Small intestine (tissue), 16 donors: Measurements from ENCODE around the gene TRIM23. TPM values are rescaled to one million over a fixed set of nuclear protein-coding genes. Genes with fewer than 3 reads are reported as not detected.

ENCODE experiments used
- DNase-seq, 2 donors: peaks; one replicate each; pipeline versions ENCODE4 v3.0.0 to v3.0.0-alpha.2; 2013
- FAIRE-seq: peaks from 2 replicates; lab custom pipeline; 2012; peaks lifted over from hg19 to GRCh38; lab: Jason Lieb, UNC
- H3K27ac ChIP-seq, 3 donors: one replicate each; pipeline ENCODE4 v1.5.1; 2013; ENCODE audit warnings: low read length in 2 of 3, mild to moderate bottlenecking in 2 of 3, control low read depth in 1 of 3, inconsistent platforms in 1 of 3, low read depth in 1 of 3, moderate library complexity in 1 of 3
- H3K27me3 ChIP-seq, 3 donors: one replicate each; pipeline ENCODE4 v1.6.1; 2013; ENCODE audit warnings: low read length in 3 of 3, inconsistent platforms in 1 of 3; ENCODE audit not compliant: control insufficient read depth in 3 of 3, insufficient read depth in 3 of 3
- H3K36me3 ChIP-seq, 3 donors: one replicate each; pipeline ENCODE4 v1.6.1; 2013; ENCODE audit warnings: low read length in 3 of 3, inconsistent platforms in 1 of 3, low read depth in 1 of 3, mild to moderate bottlenecking in 1 of 3, moderate library complexity in 1 of 3; ENCODE audit not compliant: control insufficient read depth in 3 of 3, insufficient read depth in 2 of 3
- H3K4me1 ChIP-seq, 3 donors: one replicate each; pipeline ENCODE4 v1.6.1; 2013; ENCODE audit warnings: low read length in 2 of 3, inconsistent platforms in 1 of 3, low read depth in 1 of 3, mild to moderate bottlenecking in 1 of 3, moderate library complexity in 1 of 3; ENCODE audit not compliant: control insufficient read depth in 3 of 3, insufficient read depth in 2 of 3
- H3K4me3 ChIP-seq, 3 donors: one replicate each; pipeline ENCODE4 v1.5.1; 2013; ENCODE audit warnings: low read length in 3 of 3, control low read depth in 1 of 3, inconsistent platforms in 1 of 3, low read depth in 1 of 3, mild to moderate bottlenecking in 1 of 3, moderate library complexity in 1 of 3
- H3K9me3 ChIP-seq, 2 donors: one replicate each; pipeline ENCODE4 v1.6.1; 2013; ENCODE audit warnings: low read depth in 1 of 2, low read length in 1 of 2; ENCODE audit not compliant: control insufficient read depth in 2 of 2, insufficient read depth in 1 of 2
- WGBS, 3 donors: extraction: QIAGEN DNeasy Blood & Tissue Kit; methylation state at CpG; one replicate each; pipeline ENCODE4 v1.1.7; 2013; 5-methylcytosine and 5-hydroxymethylcytosine counted together
- long read RNA-seq, 10 donors: transcript quantifications; one replicate each; lab custom pipeline, GENCODE V29; 2026
- polyA plus RNA-seq, 4 donors: library from polyadenylated mRNA; stranded (reverse) in 3 of 4; unstranded in 1 of 4; fragments of 200-250 nt in 3 of 4; fragments of 120-200 nt in 1 of 4; gene quantifications; one replicate each; pipeline versions ENCODE4 v1.2.1 to v1.2.3, GENCODE V29; 2013
- donor health status: healthy with polysubstance abuse.
- donor health status: control.
- donor health status: control.
- donor health status: Bipolar disorder and iron deficiency.
- donor health status: healthy.

The TRIM23 gene
- 10 to 100 TPM in 1 of 4 donors, 1 to 10 TPM in 3; 2.7 to 11.5 (median 3.3) TPM for polyA plus RNA-seq
- long read RNA-seq, donor 1, full-length matches to known transcripts: 4 of 69 reads
- long read RNA-seq, donor 1, partial matches to known transcripts: 60 of 69 reads
- long read RNA-seq, donor 1, other reads (novel, unspliced or antisense): 5 of 69 reads
- long read RNA-seq, donor 2, full-length matches to known transcripts: 1 of 1 reads
- long read RNA-seq, donor 2, partial matches to known transcripts: 0 of 1 reads
- long read RNA-seq, donor 2, other reads (novel, unspliced or antisense): 0 of 1 reads
- long read RNA-seq, donor 3, full-length matches to known transcripts: 1 of 1 reads
- long read RNA-seq, donor 3, partial matches to known transcripts: 0 of 1 reads
- long read RNA-seq, donor 3, other reads (novel, unspliced or antisense): 0 of 1 reads
- long read RNA-seq, donor 4: 0 reads
- long read RNA-seq, donor 5: 0 reads
- long read RNA-seq, donor 6, full-length matches to known transcripts: 2 of 2 reads
- long read RNA-seq, donor 6, partial matches to known transcripts: 0 of 2 reads
- long read RNA-seq, donor 6, other reads (novel, unspliced or antisense): 0 of 2 reads
- long read RNA-seq, donor 7, full-length matches to known transcripts: 4 of 4 reads
- long read RNA-seq, donor 7, partial matches to known transcripts: 0 of 4 reads
- long read RNA-seq, donor 7, other reads (novel, unspliced or antisense): 0 of 4 reads
- long read RNA-seq, donor 8: 0 reads
- long read RNA-seq, donor 9, full-length matches to known transcripts: 1 of 1 reads
- long read RNA-seq, donor 9, partial matches to known transcripts: 0 of 1 reads
- long read RNA-seq, donor 9, other reads (novel, unspliced or antisense): 0 of 1 reads
- long read RNA-seq, donor 10, full-length matches to known transcripts: 4 of 28 reads
- long read RNA-seq, donor 10, partial matches to known transcripts: 24 of 28 reads
- long read RNA-seq, donor 10, other reads (novel, unspliced or antisense): 0 of 28 reads

GRCh38 chr5:65624025-65624570 lies at the start of gene TRIM23:
TRIM23 (minus strand) TSS chr5:65624333; CDS start chr5:65624274, 59 bp downstream.
- H3K27ac ChIP-seq: peak within 1 kb of the TSS; percentile 66 to 94 (median 78)

GRCh38 chr5:65672796-65673195 lies 48.7 kb upstream of the TRIM23 start:
- Histone ChIP-seq H3K27me3 (no peaks in the 10 kb centered on the region), H3K27ac (no peak overlapping the region), H3K4me3 (no peak overlapping the region), H3K4me1 (no peaks in the 10 kb centered on the region), H3K9me3 (no peaks in the 10 kb centered on the region), H3K36me3 (peaks cover 0 to 4% (median 0%) of the 10 kb centered on the region in 3 donors)
- FAIRE-seq (no peak), DNase-seq (no peak)
- 72 to 88% (median 75%) methylated on average over 1 of the region's 1 CpG for WGBS, 3 donors

More at GRCh38 chr5:65624025-65624570, at the start of gene TRIM23:
- Histone ChIP-seq H3K9me3 (no peaks in the 10 kb centered on the region), H3K27me3 (no peaks in the 10 kb centered on the region), H3K4me1 (peaks cover 2 to 5% (median 4%) of the 10 kb centered on the region in 3 donors), H3K36me3 (peaks cover 0 to 7% (median 0%) of the 10 kb centered on the region in 3 donors), H3K4me3 (peak within 1 kb of the TSS; percentile 90 to 98 (median 93))
- peak; percentile 95 to 97 for DNase-seq
- no peak for FAIRE-seq
- 0 to 1% (median 1%) methylated on average over 31 to 32 of the region's 32 CpGs for WGBS, 3 donors

GRCh38 chr5:65668696-65669095 lies 44.6 kb upstream of the TRIM23 start:
- FAIRE-seq (no peak), DNase-seq (no peak)
- H3K27ac ChIP-seq: no peak overlapping the region
- no peaks in the 10 kb centered on the region for H3K9me3 ChIP-seq
- 81 to 95% (median 90%) methylated on average over 6 to 7 of the region's 7 CpGs for WGBS, 3 donors
- no peaks in the 10 kb centered on the region for H3K4me1 ChIP-seq
- H3K36me3 ChIP-seq: peaks cover 2 to 4% (median 3%) of the 10 kb centered on the region in 3 donors
- H3K4me3 ChIP-seq: no peak overlapping the region
- no peaks in the 10 kb centered on the region for H3K27me3 ChIP-seq

GRCh38 chr5:65663804-65664521 lies 39.8 kb upstream of the TRIM23 start:
- DNase-seq (peak in 1 of 2 donors; percentile 8), FAIRE-seq (no peak)
- Histone ChIP-seq H3K9me3 (no peaks in the 10 kb centered on the region), H3K27me3 (no peaks in the 10 kb centered on the region), H3K36me3 (peaks cover 0 to 7% (median 6%) of the 10 kb centered on the region in 3 donors), H3K4me3 (no peak overlapping the region), H3K27ac (no peak overlapping the region), H3K4me1 (no peaks in the 10 kb centered on the region)
- WGBS, 3 donors: 92 to 100% (median 92%) methylated on average over 1 of the region's 1 CpG

- Histone ChIP-seq H3K4me1 (no peaks in the 10 kb centered on the region), H3K36me3 (peaks cover 0 to 8% (median 2%) of the 10 kb centered on the region in 3 donors), H3K4me3 (no peak overlapping the region), H3K27ac (no peak overlapping the region), H3K9me3 (no peaks in the 10 kb centered on the region), H3K27me3 (no peaks in the 10 kb centered on the region)
- DNase-seq (no peak), FAIRE-seq (no peak)
- 85 to 94% (median 90%) methylated on average over 2 of the region's 2 CpGs for WGBS, 3 donors
Measured at GRCh38 chr5:65654713-65655112, 30.6 kb upstream of the TRIM23 start.

- Histone ChIP-seq H3K36me3 (peaks cover 0 to 4% (median 3%) of the 10 kb centered on the region in 3 donors), H3K4me3 (no peak overlapping the region), H3K27me3 (no peaks in the 10 kb centered on the region), H3K27ac (no peak overlapping the region), H3K9me3 (no peaks in the 10 kb centered on the region), H3K4me1 (no peaks in the 10 kb centered on the region)
- DNase-seq (peak in 1 of 2 donors; percentile 35), FAIRE-seq (no peak)
- WGBS, 3 donors: 63 to 79% (median 78%) methylated on average over 5 of the region's 5 CpGs
Measured at GRCh38 chr5:65651144-65651543, 27.0 kb upstream of the TRIM23 start.

- peaks cover 0 to 5% (median 4%) of the 10 kb centered on the region in 3 donors for H3K36me3 ChIP-seq
- no peaks in the 10 kb centered on the region for H3K4me1 ChIP-seq
- no peak for FAIRE-seq
Measured at GRCh38 chr5:65647941-65648340, 23.8 kb upstream of the TRIM23 start.

More at GRCh38 chr5:65647941-65648340, 23.8 kb upstream of the TRIM23 start:
- Histone ChIP-seq H3K27me3 (no peaks in the 10 kb centered on the region), H3K27ac (no peak overlapping the region), H3K4me3 (no peak overlapping the region), H3K9me3 (no peaks in the 10 kb centered on the region)
- no peak for DNase-seq
